ENCODE measurements around the gene WNT11.

The WNT11 gene

GRCh38 chr11:76177250-76177686 is 29.0 kb downstream of the WNT11 start:
- intact Hi-C loops (cut with micrococcal nuclease) = no loop called here
- H3K4me1 Mint-ChIP-seq (ENCODE audit: low read depth) = no peaks in the 10 kb centered on the region
- H3K27me3 Mint-ChIP-seq = peaks cover 2% of the 10 kb centered on the region
- H3K4me3 Mint-ChIP-seq = no peak overlapping the region
- H3K36me3 Mint-ChIP-seq (ENCODE audit: low read depth) = no peaks in the 10 kb centered on the region
- no peak overlapping the region for H3K27ac Mint-ChIP-seq
- no peaks in the 10 kb centered on the region for H3K9me3 Mint-ChIP-seq

GRCh38 chr11:76176463-76176862 is 29.8 kb downstream of the WNT11 start:
- intact Hi-C loops (cut with micrococcal nuclease) = no loop called here
- H3K9me3 Mint-ChIP-seq = no peaks in the 10 kb centered on the region
- H3K27ac Mint-ChIP-seq = no peak overlapping the region
- no peaks in the 10 kb centered on the region for H3K4me1 Mint-ChIP-seq (ENCODE audit: low read depth)
- no peaks in the 10 kb centered on the region for H3K36me3 Mint-ChIP-seq (ENCODE audit: low read depth)
- peaks cover 2% of the 10 kb centered on the region for H3K27me3 Mint-ChIP-seq
- no peak overlapping the region for H3K4me3 Mint-ChIP-seq

GRCh38 chr11:76175783-76176182 is 30.5 kb downstream of the WNT11 start:
- H3K36me3 Mint-ChIP-seq (ENCODE audit: low read depth) = no peaks in the 10 kb centered on the region
- no peaks in the 10 kb centered on the region for H3K4me1 Mint-ChIP-seq (ENCODE audit: low read depth)
- H3K27ac Mint-ChIP-seq = no peak overlapping the region
- peaks cover 2% of the 10 kb centered on the region for H3K27me3 Mint-ChIP-seq
- H3K9me3 Mint-ChIP-seq = no peaks in the 10 kb centered on the region
- no peak overlapping the region for H3K4me3 Mint-ChIP-seq
- intact Hi-C loops (cut with micrococcal nuclease) = no loop called here

- intact Hi-C loops (cut with micrococcal nuclease) = no loop called here
- Mint-ChIP-seq H3K36me3 (ENCODE audit: low read depth) (no peaks in the 10 kb centered on the region), H3K9me3 (no peaks in the 10 kb centered on the region), H3K4me3 (no peak overlapping the region), H3K4me1 (ENCODE audit: low read depth) (no peaks in the 10 kb centered on the region), H3K27me3 (peaks cover 2% of the 10 kb centered on the region), H3K27ac (no peak overlapping the region)
Observed at GRCh38 chr11:76174330-76174729, 32.0 kb downstream of the WNT11 start.

GRCh38 chr11:76173663-76174062 is 32.6 kb downstream of the WNT11 start:
- Mint-ChIP-seq H3K4me3 (no peak overlapping the region), H3K36me3 (ENCODE audit: low read depth) (no peaks in the 10 kb centered on the region), H3K27ac (no peak overlapping the region), H3K27me3 (peaks cover 2% of the 10 kb centered on the region), H3K9me3 (no peaks in the 10 kb centered on the region), H3K4me1 (ENCODE audit: low read depth) (no peaks in the 10 kb centered on the region)
- intact Hi-C loops (cut with micrococcal nuclease) = no loop called here

GRCh38 chr11:76172583-76172982 is 33.7 kb downstream of the WNT11 start:
- no peak overlapping the region for H3K27ac Mint-ChIP-seq
- no peaks in the 10 kb centered on the region for H3K4me1 Mint-ChIP-seq (ENCODE audit: low read depth)
- no peak overlapping the region for H3K4me3 Mint-ChIP-seq
- no peaks in the 10 kb centered on the region for H3K36me3 Mint-ChIP-seq (ENCODE audit: low read depth)
- intact Hi-C loops (cut with micrococcal nuclease) = no loop called here
- H3K27me3 Mint-ChIP-seq = peaks cover 2% of the 10 kb centered on the region
- no peaks in the 10 kb centered on the region for H3K9me3 Mint-ChIP-seq

- Mint-ChIP-seq H3K27me3 (peaks cover 3% of the 10 kb centered on the region), H3K27ac (no peak overlapping the region), H3K4me3 (no peak overlapping the region)
Observed at GRCh38 chr11:76170468-76170867, 35.8 kb downstream of the WNT11 start.

GRCh38 chr11:76169473-76169896 is 36.8 kb downstream of the WNT11 start:
- no peak overlapping the region for H3K27ac Mint-ChIP-seq
- H3K4me3 Mint-ChIP-seq = no peak overlapping the region
- peaks cover 3% of the 10 kb centered on the region for H3K27me3 Mint-ChIP-seq
- H3K36me3 Mint-ChIP-seq (ENCODE audit: low read depth) = no peaks in the 10 kb centered on the region
- intact Hi-C loops (cut with micrococcal nuclease) = no loop called here
- no peaks in the 10 kb centered on the region for H3K9me3 Mint-ChIP-seq
- no peaks in the 10 kb centered on the region for H3K4me1 Mint-ChIP-seq (ENCODE audit: low read depth)

More at GRCh38 chr11:76170468-76170867, 35.8 kb downstream of the WNT11 start:
- Mint-ChIP-seq H3K36me3 (ENCODE audit: low read depth) (no peaks in the 10 kb centered on the region), H3K4me1 (ENCODE audit: low read depth) (no peaks in the 10 kb centered on the region), H3K9me3 (no peaks in the 10 kb centered on the region)
- intact Hi-C loops (cut with micrococcal nuclease) = no loop called here

GRCh38 chr11:76167590-76167989 is 38.7 kb downstream of the WNT11 start:
- Mint-ChIP-seq H3K27ac (no peak overlapping the region), H3K27me3 (peaks cover 1% of the 10 kb centered on the region), H3K4me3 (no peak overlapping the region), H3K36me3 (ENCODE audit: low read depth) (no peaks in the 10 kb centered on the region), H3K9me3 (no peaks in the 10 kb centered on the region), H3K4me1 (ENCODE audit: low read depth) (no peaks in the 10 kb centered on the region)
- intact Hi-C loops (cut with micrococcal nuclease) = no loop called here

GRCh38 chr11:76166314-76166713 is 40.0 kb downstream of the WNT11 start:
- Mint-ChIP-seq H3K27me3 (peaks cover 4% of the 10 kb centered on the region), H3K4me1 (ENCODE audit: low read depth) (no peaks in the 10 kb centered on the region), H3K27ac (no peak overlapping the region), H3K4me3 (no peak overlapping the region), H3K36me3 (ENCODE audit: low read depth) (no peaks in the 10 kb centered on the region), H3K9me3 (no peaks in the 10 kb centered on the region)
- intact Hi-C loops (cut with micrococcal nuclease) = no loop called here

GRCh38 chr11:76164861-76165751 is 41.2 kb downstream of the WNT11 start:
- H3K4me1 Mint-ChIP-seq (ENCODE audit: low read depth) = no peaks in the 10 kb centered on the region
- H3K27ac Mint-ChIP-seq = no peak overlapping the region
- no peaks in the 10 kb centered on the region for H3K9me3 Mint-ChIP-seq
- intact Hi-C loops (cut with micrococcal nuclease) = no loop called here
- no peak overlapping the region for H3K4me3 Mint-ChIP-seq
- no peaks in the 10 kb centered on the region for H3K36me3 Mint-ChIP-seq (ENCODE audit: low read depth)
- H3K27me3 Mint-ChIP-seq = peaks cover 6% of the 10 kb centered on the region

- H3K27me3 Mint-ChIP-seq = peaks cover 6% of the 10 kb centered on the region
- H3K4me3 Mint-ChIP-seq = no peak overlapping the region
- intact Hi-C loops (cut with micrococcal nuclease) = no loop called here
- no peaks in the 10 kb centered on the region for H3K9me3 Mint-ChIP-seq
- no peaks in the 10 kb centered on the region for H3K4me1 Mint-ChIP-seq (ENCODE audit: low read depth)
- no peak overlapping the region for H3K27ac Mint-ChIP-seq
- no peaks in the 10 kb centered on the region for H3K36me3 Mint-ChIP-seq (ENCODE audit: low read depth)
Observed at GRCh38 chr11:76164081-76164480, 42.2 kb downstream of the WNT11 start.

- Mint-ChIP-seq H3K4me3 (no peak overlapping the region), H3K4me1 (ENCODE audit: low read depth) (no peaks in the 10 kb centered on the region), H3K27me3 (peaks cover 8% of the 10 kb centered on the region), H3K27ac (no peak overlapping the region), H3K36me3 (ENCODE audit: low read depth) (no peaks in the 10 kb centered on the region), H3K9me3 (no peaks in the 10 kb centered on the region)
- intact Hi-C loops (cut with micrococcal nuclease) = no loop called here
Observed at GRCh38 chr11:76163289-76163880, 42.9 kb downstream of the WNT11 start.

- no peak overlapping the region for H3K4me3 Mint-ChIP-seq
- H3K27me3 Mint-ChIP-seq = peaks cover 8% of the 10 kb centered on the region
- intact Hi-C loops (cut with micrococcal nuclease) = no loop called here
- no peaks in the 10 kb centered on the region for H3K36me3 Mint-ChIP-seq (ENCODE audit: low read depth)
- no peak overlapping the region for H3K27ac Mint-ChIP-seq
- no peaks in the 10 kb centered on the region for H3K4me1 Mint-ChIP-seq (ENCODE audit: low read depth)
- H3K9me3 Mint-ChIP-seq = no peaks in the 10 kb centered on the region
Observed at GRCh38 chr11:76162336-76163288, 43.7 kb downstream of the WNT11 start.
